OCI-LY3 (cell line): ENCODE measurements around the gene IGIP.

Source experiments
- EZH2phosphoT487 ChIP-seq: fragments of 200-600 bp; shearing (Covaris generic); IDR thresholded peaks from 2 replicates; pipeline ENCODE4 v1.6.1; 2018; ENCODE audit warnings: antibody characterized with exemption, mixed run types, low read depth
- TF ChIP-seq, protein P1 (sequence below): fragments of 200-600, 300-600 bp; sonication (generic); IDR thresholded peaks from 2 replicates; pipeline ENCODE4 v1.5.1; 2014; ENCODE audit warnings: antibody characterized with exemption, low read length, low read depth

DNA sequence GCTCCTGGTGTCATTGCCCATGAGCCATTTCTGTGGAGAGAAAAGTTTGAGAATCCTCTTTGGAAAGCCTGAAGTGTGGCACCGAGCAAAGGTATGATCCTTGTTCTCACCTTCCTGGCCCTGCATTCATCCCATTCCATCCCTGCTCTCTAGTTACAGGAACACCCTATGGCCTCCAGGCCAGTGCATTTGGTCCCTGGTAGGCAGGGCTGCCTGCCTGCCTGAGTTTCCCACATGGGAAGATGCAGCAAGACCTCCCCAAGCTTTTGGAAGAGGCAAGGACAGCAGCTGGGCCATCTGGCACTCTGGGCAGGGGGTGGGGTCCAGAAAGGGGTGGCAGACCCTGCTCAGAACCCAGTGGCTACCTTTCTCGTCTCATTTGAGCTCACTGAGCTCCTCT, 24.5 kb downstream of the IGIP start:
- TF ChIP-seq, protein P1, sequence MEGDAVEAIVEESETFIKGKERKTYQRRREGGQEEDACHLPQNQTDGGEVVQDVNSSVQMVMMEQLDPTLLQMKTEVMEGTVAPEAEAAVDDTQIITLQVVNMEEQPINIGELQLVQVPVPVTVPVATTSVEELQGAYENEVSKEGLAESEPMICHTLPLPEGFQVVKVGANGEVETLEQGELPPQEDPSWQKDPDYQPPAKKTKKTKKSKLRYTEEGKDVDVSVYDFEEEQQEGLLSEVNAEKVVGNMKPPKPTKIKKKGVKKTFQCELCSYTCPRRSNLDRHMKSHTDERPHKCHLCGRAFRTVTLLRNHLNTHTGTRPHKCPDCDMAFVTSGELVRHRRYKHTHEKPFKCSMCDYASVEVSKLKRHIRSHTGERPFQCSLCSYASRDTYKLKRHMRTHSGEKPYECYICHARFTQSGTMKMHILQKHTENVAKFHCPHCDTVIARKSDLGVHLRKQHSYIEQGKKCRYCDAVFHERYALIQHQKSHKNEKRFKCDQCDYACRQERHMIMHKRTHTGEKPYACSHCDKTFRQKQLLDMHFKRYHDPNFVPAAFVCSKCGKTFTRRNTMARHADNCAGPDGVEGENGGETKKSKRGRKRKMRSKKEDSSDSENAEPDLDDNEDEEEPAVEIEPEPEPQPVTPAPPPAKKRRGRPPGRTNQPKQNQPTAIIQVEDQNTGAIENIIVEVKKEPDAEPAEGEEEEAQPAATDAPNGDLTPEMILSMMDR, result no peak
- TF ChIP-seq EZH2phosphoT487, result no peak
